Esophagus muscularis mucosa (tissue), 4 donors: Measurements from ENCODE around the gene RAG1. TPM values are rescaled to one million over a fixed set of nuclear protein-coding genes. Genes with fewer than 3 reads are reported as not detected.
"Not testable (repeated sequence)": the region's sequence is repeated elsewhere in the genome, so short reads cannot be mapped to it uniquely, and the experiment has no call there.

Source experiments
- DNase-seq: peaks from one replicate; pipeline ENCODE4 v3.0.0-alpha.2; 2017; ENCODE audit errors: extremely low spot score
- H3K27ac ChIP-seq, 4 donors: fragments of 200-600 bp; sonication (generic); replicated peaks in 1 of 4; 1 replicate in 3 of 4; 2 replicates in 1 of 4; pipeline ENCODE4 v1.5.1; 2016 to 2019; ENCODE audit warnings: mild to moderate bottlenecking in 1 of 4
- H3K27me3 ChIP-seq, 4 donors: fragments of 200-600 bp; sonication (generic); one replicate each; pipeline versions ENCODE4 v1.5.1 to v1.6.0; 2016 to 2019
- H3K36me3 ChIP-seq, 4 donors: fragments of 200-600 bp; sonication (generic); one replicate each; pipeline ENCODE4 v1.5.1; 2016 to 2019
- H3K4me1 ChIP-seq, 4 donors: fragments of 200-600 bp; sonication (generic); one replicate each; pipeline ENCODE4 v1.5.1; 2016 to 2019
- H3K4me3 ChIP-seq, 4 donors: fragments of 200-600 bp; sonication (generic); 1 replicate in 2 of 4; 2 replicates in 2 of 4; pipeline ENCODE4 v1.5.1; 2016 to 2019; ENCODE audit warnings: mild to moderate bottlenecking in 4 of 4, moderate library complexity in 1 of 4
- H3K9me3 ChIP-seq, 4 donors: fragments of 200-600 bp; sonication (generic); 1 replicate in 3 of 4; 2 replicates in 1 of 4; pipeline ENCODE4 v1.5.1; 2016 to 2019
- EP300 ChIP-seq: sonication (generic); formaldehyde crosslinking; IDR thresholded peaks from one replicate; pipeline ENCODE4 v1.6.1; 2017; ENCODE audit warnings: antibody characterized with exemption
- POLR2A ChIP-seq: fragments of 450-650 bp; IDR thresholded peaks from one replicate; pipeline ENCODE4 v1.6.1; 2017; ENCODE audit warnings: antibody characterized with exemption, moderate library complexity, mild to moderate bottlenecking, low read depth
- POLR2AphosphoS5 ChIP-seq, 2 donors: sonication (generic); formaldehyde crosslinking; IDR thresholded peaks; one replicate each; pipeline ENCODE4 v1.6.1; 2017; ENCODE audit warnings: antibody characterized with exemption in 2 of 2
- WGBS: methylation state at CpG from one replicate; pipeline ENCODE4 v1.1.5; 2018; 5-methylcytosine and 5-hydroxymethylcytosine counted together
- intact Hi-C: fragments of 100-400 bp; cut with DNase I; formaldehyde crosslinking; loops from one replicate; pipeline ENCODE4 v1.15.1; 2023
- total RNA-seq, 4 donors: library from RNA; depleted of rRNA; stranded (reverse); fragments of >200 nt; gene quantifications; one replicate each; pipeline versions ENCODE4 v1.1.0 to v1.2.1, GENCODE V29; 2016
- TF ChIP-seq, protein P1 (sequence below), 3 experiments: fragments of 200-600 bp in 2 of 3; fragments of 450-650 bp in 1 of 3; sonication (generic) in 2 of 3; IDR thresholded peaks; one replicate each; pipeline ENCODE4 v1.5.1; 2017 to 2019; ENCODE audit warnings: antibody characterized with exemption in 3 of 3, mild to moderate bottlenecking in 2 of 3, moderate library complexity in 1 of 3

The RAG1 gene
- total RNA-seq, 4 donors from 2014 or later = 0.33 to 0.80 (median 0.56) TPM

GRCh38 chr11:36540998-36541397 lies 26.8 kb upstream of the RAG1 start:
- Histone ChIP-seq H3K4me3 (no peak overlapping the region), H3K27me3 (no peaks in the 10 kb centered on the region), H3K9me3 (no peaks in the 10 kb centered on the region), H3K36me3 (no peaks in the 10 kb centered on the region), H3K27ac (no peak overlapping the region), H3K4me1 (no peaks in the 10 kb centered on the region)
- intact Hi-C loops = no loop called here
- DNase-seq = no peak
- WGBS = 38% methylated on average over 6 of the region's 6 CpGs
- TF ChIP-seq POLR2A (no peak), EP300 (no peak)
- TF ChIP-seq, protein P1, sequence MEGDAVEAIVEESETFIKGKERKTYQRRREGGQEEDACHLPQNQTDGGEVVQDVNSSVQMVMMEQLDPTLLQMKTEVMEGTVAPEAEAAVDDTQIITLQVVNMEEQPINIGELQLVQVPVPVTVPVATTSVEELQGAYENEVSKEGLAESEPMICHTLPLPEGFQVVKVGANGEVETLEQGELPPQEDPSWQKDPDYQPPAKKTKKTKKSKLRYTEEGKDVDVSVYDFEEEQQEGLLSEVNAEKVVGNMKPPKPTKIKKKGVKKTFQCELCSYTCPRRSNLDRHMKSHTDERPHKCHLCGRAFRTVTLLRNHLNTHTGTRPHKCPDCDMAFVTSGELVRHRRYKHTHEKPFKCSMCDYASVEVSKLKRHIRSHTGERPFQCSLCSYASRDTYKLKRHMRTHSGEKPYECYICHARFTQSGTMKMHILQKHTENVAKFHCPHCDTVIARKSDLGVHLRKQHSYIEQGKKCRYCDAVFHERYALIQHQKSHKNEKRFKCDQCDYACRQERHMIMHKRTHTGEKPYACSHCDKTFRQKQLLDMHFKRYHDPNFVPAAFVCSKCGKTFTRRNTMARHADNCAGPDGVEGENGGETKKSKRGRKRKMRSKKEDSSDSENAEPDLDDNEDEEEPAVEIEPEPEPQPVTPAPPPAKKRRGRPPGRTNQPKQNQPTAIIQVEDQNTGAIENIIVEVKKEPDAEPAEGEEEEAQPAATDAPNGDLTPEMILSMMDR (IDR thresholded peaks at IDR 0.05) = peak in 1 of 3 experiments; percentile 27

- no peaks in the 10 kb centered on the region for H3K36me3 ChIP-seq
- DNase-seq = no peak
- H3K9me3 ChIP-seq = no peaks in the 10 kb centered on the region
- no peak overlapping the region for H3K27ac ChIP-seq
- H3K27me3 ChIP-seq = no peaks in the 10 kb centered on the region
- intact Hi-C loops = no loop called here
- H3K4me3 ChIP-seq = no peak overlapping the region
- no peaks in the 10 kb centered on the region for H3K4me1 ChIP-seq
- no peak for TF ChIP-seq EP300
- TF ChIP-seq, protein P1 (IDR thresholded peaks at IDR 0.05) = no peak
- TF ChIP-seq POLR2AphosphoS5 (IDR thresholded peaks at IDR 0.05) = no peak
- no peak for TF ChIP-seq POLR2A
- 40% methylated on average over 1 of the region's 1 CpG for WGBS
Measured at GRCh38 chr11:36550385-36551115, 17.3 kb upstream of the RAG1 start.

GRCh38 chr11:36557390-36557789 lies 10.4 kb upstream of the RAG1 start:
- H3K27ac ChIP-seq, intact Hi-C loops, H3K27me3 ChIP-seq, H3K9me3 ChIP-seq, DNase-seq, H3K4me1 ChIP-seq, H3K4me3 ChIP-seq, H3K36me3 ChIP-seq: not testable (repeated sequence)
- 96% methylated on average over 16 of the region's 17 CpGs for WGBS

GRCh38 chr11:36557991-36558390 lies 9.8 kb upstream of the RAG1 start:
- H3K36me3 ChIP-seq = no peaks in the 10 kb centered on the region
- no peaks in the 10 kb centered on the region for H3K27me3 ChIP-seq
- DNase-seq = no peak
- intact Hi-C loops = no loop called here
- TF ChIP-seq POLR2A = no peak
- no peak for TF ChIP-seq POLR2AphosphoS5 (IDR thresholded peaks at IDR 0.05)
- TF ChIP-seq, protein P1 (IDR thresholded peaks at IDR 0.05) = no peak
- no peak for TF ChIP-seq EP300
- H3K9me3 ChIP-seq = peaks cover 0 to 8% (median 0%) of the 10 kb centered on the region in 4 donors
- H3K4me1 ChIP-seq = no peaks in the 10 kb centered on the region
- no peak overlapping the region for H3K4me3 ChIP-seq
- no peak overlapping the region for H3K27ac ChIP-seq

- no peak for DNase-seq
- Histone ChIP-seq H3K36me3 (no peaks in the 10 kb centered on the region), H3K4me1 (no peaks in the 10 kb centered on the region), H3K27ac (no peak overlapping the region), H3K27me3 (no peaks in the 10 kb centered on the region), H3K4me3 (no peak overlapping the region), H3K9me3 (peaks cover 0 to 8% (median 0%) of the 10 kb centered on the region in 4 donors)
- intact Hi-C loops = no loop called here
- WGBS = 81% methylated on average over 4 of the region's 4 CpGs
- no peak for TF ChIP-seq EP300
- TF ChIP-seq POLR2A = no peak
- TF ChIP-seq, protein P1 (IDR thresholded peaks at IDR 0.05) = no peak
- no peak for TF ChIP-seq POLR2AphosphoS5 (IDR thresholded peaks at IDR 0.05)
Measured at GRCh38 chr11:36558571-36559413, 9.0 kb upstream of the RAG1 start.
